Measurements from ENCODE around the gene PLCH1.

DNA sequence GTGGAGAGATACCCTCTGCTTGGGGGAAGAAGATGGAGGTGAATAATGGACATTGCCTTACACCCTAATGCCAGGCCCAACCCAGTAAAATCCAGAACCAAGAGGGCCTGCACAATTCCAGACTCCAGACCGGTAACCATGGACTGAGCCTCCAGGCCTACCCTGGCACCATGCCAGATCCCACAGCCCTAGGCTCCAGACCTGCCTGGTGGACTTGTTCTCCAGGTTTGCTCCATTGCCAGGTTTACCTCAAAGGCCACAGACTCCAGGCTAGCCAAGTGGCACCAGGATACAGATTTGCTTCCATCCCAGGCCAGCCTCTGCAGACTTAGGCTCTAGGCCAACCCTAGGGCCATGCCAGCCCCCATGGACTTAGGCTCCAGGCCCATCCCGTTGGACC is 14.0 kb downstream of the PLCH1 start:
- no peak for TF ChIP-seq POLR2AphosphoS5 (IDR thresholded peaks at IDR 0.05; ENCODE audit: low read depth, low read length)
- TF ChIP-seq POLR2A (IDR thresholded peaks at IDR 0.05; ENCODE audit: borderline replicate concordance, extremely low read depth, insufficient read depth, insufficient read length) = no peak
- TF ChIP-seq, protein P1, sequence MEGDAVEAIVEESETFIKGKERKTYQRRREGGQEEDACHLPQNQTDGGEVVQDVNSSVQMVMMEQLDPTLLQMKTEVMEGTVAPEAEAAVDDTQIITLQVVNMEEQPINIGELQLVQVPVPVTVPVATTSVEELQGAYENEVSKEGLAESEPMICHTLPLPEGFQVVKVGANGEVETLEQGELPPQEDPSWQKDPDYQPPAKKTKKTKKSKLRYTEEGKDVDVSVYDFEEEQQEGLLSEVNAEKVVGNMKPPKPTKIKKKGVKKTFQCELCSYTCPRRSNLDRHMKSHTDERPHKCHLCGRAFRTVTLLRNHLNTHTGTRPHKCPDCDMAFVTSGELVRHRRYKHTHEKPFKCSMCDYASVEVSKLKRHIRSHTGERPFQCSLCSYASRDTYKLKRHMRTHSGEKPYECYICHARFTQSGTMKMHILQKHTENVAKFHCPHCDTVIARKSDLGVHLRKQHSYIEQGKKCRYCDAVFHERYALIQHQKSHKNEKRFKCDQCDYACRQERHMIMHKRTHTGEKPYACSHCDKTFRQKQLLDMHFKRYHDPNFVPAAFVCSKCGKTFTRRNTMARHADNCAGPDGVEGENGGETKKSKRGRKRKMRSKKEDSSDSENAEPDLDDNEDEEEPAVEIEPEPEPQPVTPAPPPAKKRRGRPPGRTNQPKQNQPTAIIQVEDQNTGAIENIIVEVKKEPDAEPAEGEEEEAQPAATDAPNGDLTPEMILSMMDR (IDR thresholded peaks at IDR 0.05 in 2 of 3, conservative IDR thresholded peaks at IDR 0.05 in 1 of 3; ENCODE audit: borderline replicate concordance in 1 of 3, insufficient read depth in 1 of 3, low read depth in 2 of 3, low read length in 2 of 3) = no peak
- TF ChIP-seq, protein P2, sequence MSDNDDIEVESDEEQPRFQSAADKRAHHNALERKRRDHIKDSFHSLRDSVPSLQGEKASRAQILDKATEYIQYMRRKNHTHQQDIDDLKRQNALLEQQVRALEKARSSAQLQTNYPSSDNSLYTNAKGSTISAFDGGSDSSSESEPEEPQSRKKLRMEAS (IDR thresholded peaks at IDR 0.05) = no peak
- TF ChIP-seq TCF7L2 (IDR thresholded peaks at IDR 0.05; ENCODE audit: borderline replicate concordance, extremely low read depth, insufficient read depth, insufficient read length) = no peak
